WTC11 (cell line): Measurements from ENCODE around the gene ECT2. TPM values are rescaled to one million over a fixed set of nuclear protein-coding genes. Genes with fewer than 3 reads are reported as not detected.
A peak's percentile ranks its signal among the peaks of the same experiment; 100 is the strongest.

Experiments used
- ATAC-seq: fragments of 200-7000 bp; cut with Tn5 transposase; 2 replicates; pipeline ENCODE4 v1.10.0; 2021; ENCODE audit warnings: mild to moderate bottlenecking, moderate library complexity
- CTCF ChIA-PET: fragments of 300-600 bp; sonication (Branson Sonifier 250); formaldehyde crosslinking; loops from one replicate; lab custom pipeline; 2021; ENCODE audit warnings: antibody characterized with exemption; lab: Charles Lee
- POLR2A ChIA-PET: fragments of 350-600 bp; sonication (Branson Sonifier 250); formaldehyde crosslinking; loops from one replicate; lab custom pipeline; 2021; ENCODE audit warnings: antibody characterized with exemption; lab: Charles Lee
- DNase-seq: peaks from one replicate; pipeline ENCODE4 v3.0.0; 2021; ENCODE audit warnings: low spot score
- H3K27ac Mint-ChIP-seq: 2 replicates; pipeline ENCODE4 v1.8.0; 2021; ENCODE audit warnings: mixed read lengths
- H3K27me3 Mint-ChIP-seq: 2 replicates; pipeline ENCODE4 v1.8.0; 2021; ENCODE audit warnings: low read depth, mild to moderate bottlenecking, moderate library complexity, mixed read lengths
- H3K36me3 Mint-ChIP-seq: 2 replicates; pipeline ENCODE4 v1.8.0; 2021; ENCODE audit warnings: mixed read lengths
- H3K4me1 Mint-ChIP-seq: 2 replicates; pipeline ENCODE4 v1.8.0; 2022; ENCODE audit warnings: mixed read lengths
- H3K4me3 Mint-ChIP-seq: 2 replicates; pipeline ENCODE4 v1.8.0; 2021; ENCODE audit warnings: mild to moderate bottlenecking, moderate library complexity, mixed read lengths
- H3K9me3 Mint-ChIP-seq: 2 replicates; pipeline ENCODE4 v1.8.0; 2021; ENCODE audit warnings: mixed read lengths
- AFF4 ChIP-seq: sonication (generic); formaldehyde crosslinking; IDR thresholded peaks from 2 replicates; pipeline ENCODE4 v1.8.1; 2023; ENCODE audit warnings: mild to moderate bottlenecking, missing genetic modification reagents, borderline replicate concordance
- ATF1 ChIP-seq: sonication (generic); formaldehyde crosslinking; IDR thresholded peaks from 2 replicates; pipeline ENCODE4 v1.8.1; 2023; ENCODE audit warnings: mild to moderate bottlenecking, moderate library complexity, missing genetic modification reagents
- CREM ChIP-seq: sonication (generic); formaldehyde crosslinking; IDR thresholded peaks from 2 replicates; pipeline ENCODE4 v1.8.1; 2022; ENCODE audit warnings: mild to moderate bottlenecking, missing genetic modification reagents, moderate library complexity
- FOXJ3 ChIP-seq: sonication (generic); formaldehyde crosslinking; IDR thresholded peaks from 2 replicates; pipeline ENCODE4 v1.9.0; 2021; ENCODE audit warnings: missing genetic modification reagents, mild to moderate bottlenecking, borderline replicate concordance
- GRHL2 ChIP-seq: fragments of 250-450 bp; sonication (Bioruptor Pico); IDR thresholded peaks from 2 replicates; pipeline ENCODE4 v1.8.0; 2022; ENCODE audit warnings: mild to moderate bottlenecking, moderate library complexity; ENCODE audit not compliant: insufficient replicate concordance, severe bottlenecking
- IRF1 ChIP-seq: sonication (generic); formaldehyde crosslinking; IDR thresholded peaks from 2 replicates; pipeline ENCODE4 v1.8.0; 2023; ENCODE audit warnings: missing genetic modification reagents
- IRF2 ChIP-seq: sonication (generic); formaldehyde crosslinking; IDR thresholded peaks from 2 replicates; pipeline ENCODE4 v1.8.0; 2022; ENCODE audit warnings: low read depth, missing genetic modification reagents, borderline replicate concordance
- JUN ChIP-seq: sonication (generic); formaldehyde crosslinking; IDR thresholded peaks from 2 replicates; pipeline ENCODE4 v1.8.0; 2023; ENCODE audit warnings: mild to moderate bottlenecking, missing genetic modification reagents
- NR2C2 ChIP-seq: sonication (generic); formaldehyde crosslinking; IDR thresholded peaks from 2 replicates; pipeline ENCODE4 v1.8.0; 2022; ENCODE audit warnings: mild to moderate bottlenecking, missing genetic modification reagents
- PRDM15 ChIP-seq: sonication (generic); formaldehyde crosslinking; IDR thresholded peaks from 2 replicates; pipeline ENCODE4 v1.8.0; 2022; ENCODE audit warnings: missing genetic modification reagents
- SP1 ChIP-seq: sonication (generic); formaldehyde crosslinking; conservative IDR thresholded peaks from 2 replicates; pipeline ENCODE4 v1.8.1; 2022; ENCODE audit warnings: missing genetic modification reagents
- ZNF121 ChIP-seq: sonication (generic); formaldehyde crosslinking; IDR thresholded peaks from 2 replicates; pipeline ENCODE4 v1.8.0; 2023; ENCODE audit warnings: missing genetic modification reagents
- ZNF263 ChIP-seq: sonication (generic); formaldehyde crosslinking; IDR thresholded peaks from 2 replicates; pipeline ENCODE4 v1.8.1; 2022; ENCODE audit warnings: low read depth, mild to moderate bottlenecking, moderate library complexity, missing genetic modification reagents
- ZNF532 ChIP-seq: fragments of 250-450 bp; sonication (Bioruptor Pico); IDR thresholded peaks from 2 replicates; pipeline ENCODE4 v1.9.0; 2021; ENCODE audit warnings: mild to moderate bottlenecking, borderline replicate concordance
- ZNF671 ChIP-seq: fragments of 250-450 bp; sonication (Bioruptor Pico); IDR thresholded peaks from 2 replicates; pipeline ENCODE4 v1.8.0; 2021; ENCODE audit warnings: mild to moderate bottlenecking
- ZSCAN18 ChIP-seq: fragments of 250-450 bp; sonication (Bioruptor Pico); IDR thresholded peaks from 2 replicates; pipeline ENCODE4 v2.1.2; 2022; ENCODE audit warnings: mild to moderate bottlenecking, moderate library complexity
- total RNA-seq: library from RNA; stranded (reverse); gene quantifications from 3 replicates; pipeline ENCODE4 v1.2.3, GENCODE V29; 2021

Gene ECT2
- total RNA-seq, 1 experiment from 2014 or later = 97.7 TPM

- DNase-seq = no peak
- Mint-ChIP-seq H3K27me3 (peaks cover 3% of the 10 kb centered on the region; the same call in 1 of the 2 replicates), H3K4me3 (no peak overlapping the region)
Measured at GRCh38 chr3:172840913-172841312, 90.4 kb downstream of the ECT2 start.

GRCh38 chr3:172844428-172844827, 93.9 kb downstream of the ECT2 start:
- no peaks in the 10 kb centered on the region for H3K9me3 Mint-ChIP-seq
- TF ChIP-seq ATF1 = no peak
- no peak for TF ChIP-seq ZNF263
- TF ChIP-seq ZNF121 (CRISPR knock-in tag) = no peak
- no peak for TF ChIP-seq IRF2
- no peak for TF ChIP-seq NR2C2
- no peak for TF ChIP-seq AFF4 (CRISPR knock-in tag)
- peaks cover 16% of the 10 kb centered on the region for H3K4me1 Mint-ChIP-seq
- ChIA-PET CTCF (no interaction called here), POLR2A (no interaction called here)
- no peak overlapping the region for H3K27ac Mint-ChIP-seq
- DNase-seq (no peak), ATAC-seq (no peak)
- H3K36me3 Mint-ChIP-seq = no peaks in the 10 kb centered on the region
- no peaks in the 10 kb centered on the region for H3K27me3 Mint-ChIP-seq
- H3K4me3 Mint-ChIP-seq = no peak overlapping the region

More at GRCh38 chr3:172840913-172841312, 90.4 kb downstream of the ECT2 start:
- no peaks in the 10 kb centered on the region for H3K36me3 Mint-ChIP-seq
- no peak for ATAC-seq
- H3K27ac Mint-ChIP-seq = no peak overlapping the region
- POLR2A ChIA-PET = no interaction called here
- CTCF ChIA-PET = no interaction called here
- TF ChIP-seq GRHL2 (CRISPR knock-in tag) (no peak), SP1 (no peak), IRF1 (CRISPR knock-in tag) (no peak), FOXJ3 (CRISPR knock-in tag) (no peak), ZSCAN18 (CRISPR knock-in tag) (no peak)
- peaks cover 6% of the 10 kb centered on the region for H3K4me1 Mint-ChIP-seq
- no peaks in the 10 kb centered on the region for H3K9me3 Mint-ChIP-seq

- DNase-seq (no peak), ATAC-seq (no peak)
- Mint-ChIP-seq H3K27ac (no peak overlapping the region; the same call in 1 of the 2 replicates), H3K27me3 (no peaks in the 10 kb centered on the region), H3K4me1 (peaks cover 12% of the 10 kb centered on the region), H3K9me3 (no peaks in the 10 kb centered on the region), H3K4me3 (no peak overlapping the region), H3K36me3 (no peaks in the 10 kb centered on the region)
- TF ChIP-seq ZNF671 (CRISPR knock-in tag) (no peak), CREM (CRISPR knock-in tag) (no peak), JUN (no peak)
- ChIA-PET CTCF (no interaction called here), POLR2A (interaction anchor here (0.7 kb wide), 1 partner anchor 21 kb away, joined by 3 read pairs; no protein-coding TSS in a partner anchor)
Measured at GRCh38 chr3:172846103-172846561, 95.6 kb downstream of the ECT2 start.

- H3K4me3 Mint-ChIP-seq = no peak overlapping the region
- DNase-seq = no peak
- H3K27ac Mint-ChIP-seq = peak overlapping the region; percentile 21; the same call in 1 of the 2 replicates
- H3K9me3 Mint-ChIP-seq = no peaks in the 10 kb centered on the region
- H3K36me3 Mint-ChIP-seq = no peaks in the 10 kb centered on the region
- peaks cover 11% of the 10 kb centered on the region for H3K4me1 Mint-ChIP-seq
- ChIA-PET POLR2A (no interaction called here), CTCF (no interaction called here)
- H3K27me3 Mint-ChIP-seq = no peaks in the 10 kb centered on the region
- no peak for ATAC-seq
- TF ChIP-seq ZNF532 (CRISPR knock-in tag) (no peak), PRDM15 (CRISPR knock-in tag) (no peak), ZNF263 (no peak)
Measured at GRCh38 chr3:172846706-172847105, 96.2 kb downstream of the ECT2 start.
